Panc1 (cell line): Measurements from ENCODE around the gene NDUFB2. TPM values are rescaled to one million over a fixed set of nuclear protein-coding genes. Genes with fewer than 3 reads are reported as not detected.

Experiments
- ATAC-seq: fragments of 200-7000 bp; cut with Tn5 transposase; 2 replicates; pipeline ENCODE4 v1.9.1; 2020; ENCODE audit warnings: mild to moderate bottlenecking, moderate library complexity
- BruUV-seq: library from RNA; stranded (reverse); fragments of 400-500 nt; replicated peaks from 2 replicates; lab custom pipeline; 2021; lab: Mats Ljungman, UMichigan
- CTCF ChIA-PET: fragments of 300-600 bp; sonication (Branson Sonifier 250); formaldehyde crosslinking; loops from one replicate; lab custom pipeline; 2022; ENCODE audit warnings: antibody characterized with exemption; lab: Charles Lee
- POLR2A ChIA-PET: fragments of 300-600 bp; sonication (Branson Sonifier 250); formaldehyde crosslinking; loops from one replicate; lab custom pipeline; 2022; ENCODE audit warnings: antibody characterized with exemption; lab: Charles Lee
- DNase-seq: peaks from one replicate; pipeline ENCODE4 v3.0.0-alpha.2; 2010; ENCODE audit warnings: low read depth, low spot score
- H3K27ac ChIP-seq: 2 replicates; pipeline ENCODE4 v1.5.1; 2011; ENCODE audit warnings: mild to moderate bottlenecking, low read length, inconsistent platforms
- H3K27me3 ChIP-seq: fragments of 200-500 bp; sonication (Bioruptor generic); 2 replicates; pipeline ENCODE4 v1.6.0; 2014; ENCODE audit warnings: low read length, inconsistent platforms; ENCODE audit not compliant: control insufficient read depth, insufficient read depth
- H3K36me3 ChIP-seq: fragments of 200-500 bp; sonication (Bioruptor generic); 2 replicates; pipeline ENCODE4 v1.5.1; 2014; ENCODE audit warnings: inconsistent platforms, mild to moderate bottlenecking, low read length, moderate library complexity; ENCODE audit not compliant: control insufficient read depth, insufficient read depth
- H3K4me1 ChIP-seq: 2 replicates; pipeline ENCODE4 v1.5.1; 2011; ENCODE audit warnings: inconsistent platforms, mild to moderate bottlenecking, low read length, moderate library complexity; ENCODE audit not compliant: control insufficient read depth, insufficient read depth
- H3K4me3 ChIP-seq, 2 experiments: 2 replicates each; pipeline ENCODE4 v1.5.1; 2011 to 2012; ENCODE audit warnings: low read depth in 2 of 2, low read length in 2 of 2, mild to moderate bottlenecking in 2 of 2, inconsistent platforms in 1 of 2, moderate library complexity in 1 of 2
- H3K9me3 ChIP-seq: fragments of 200-500 bp; sonication (Bioruptor generic); 2 replicates; pipeline ENCODE4 v1.5.1; 2014; ENCODE audit warnings: low read depth, mild to moderate bottlenecking, inconsistent platforms, low read length, moderate library complexity; ENCODE audit not compliant: control insufficient read depth, insufficient read depth
- POLR2AphosphoS5 ChIP-seq: IDR thresholded peaks from 2 replicates; pipeline ENCODE4 v1.6.1; 2012; ENCODE audit warnings: mild to moderate bottlenecking, low read depth, low read length, moderate library complexity
- SIN3A ChIP-seq: IDR thresholded peaks from 2 replicates; pipeline ENCODE4 v1.6.1; 2012; ENCODE audit warnings: low read depth, mild to moderate bottlenecking, low read length, moderate library complexity, borderline replicate concordance; ENCODE audit not compliant: insufficient read depth
- TCF7L2 ChIP-seq: IDR thresholded peaks from 2 replicates; pipeline ENCODE4 v1.6.1; 2011; ENCODE audit warnings: mild to moderate bottlenecking, low read depth, low read length, inconsistent platforms
- in situ Hi-C: cut with HindIII; loops from 2 replicates; pipeline ENCODE4 v1.10.0; 2016; ENCODE audit warnings: low sequenced_read_pairs, low pct_unique_long_range_greater_than_20kb
- intact Hi-C: fragments of 100-400 bp; cut with micrococcal nuclease; formaldehyde crosslinking; loops from one replicate; pipeline ENCODE4 v1.10.0; 2022; ENCODE audit not compliant: unreplicated experiment
- total RNA-seq: library from RNA; stranded (reverse); gene quantifications from one replicate; pipeline ENCODE4 v1.2.1, GENCODE V29; 2021; ENCODE audit not compliant: unreplicated experiment
- TF ChIP-seq, protein P1 (sequence below): fragments of 450-650 bp; IDR thresholded peaks from 2 replicates; pipeline ENCODE4 v1.5.1; 2017; ENCODE audit warnings: mild to moderate bottlenecking
- TF ChIP-seq, protein P2 (sequence below), 2 experiments: IDR thresholded peaks; 2 replicates each; pipeline ENCODE4 v1.6.1; 2011 to 2012; ENCODE audit warnings: low read depth in 2 of 2, control low read depth in 1 of 2, low read length in 1 of 2, mild to moderate bottlenecking in 1 of 2, moderate library complexity in 1 of 2; ENCODE audit not compliant: insufficient read depth in 1 of 2

Gene NDUFB2
- total RNA-seq, 1 experiment from 2014 or later = 246 TPM

DNA sequence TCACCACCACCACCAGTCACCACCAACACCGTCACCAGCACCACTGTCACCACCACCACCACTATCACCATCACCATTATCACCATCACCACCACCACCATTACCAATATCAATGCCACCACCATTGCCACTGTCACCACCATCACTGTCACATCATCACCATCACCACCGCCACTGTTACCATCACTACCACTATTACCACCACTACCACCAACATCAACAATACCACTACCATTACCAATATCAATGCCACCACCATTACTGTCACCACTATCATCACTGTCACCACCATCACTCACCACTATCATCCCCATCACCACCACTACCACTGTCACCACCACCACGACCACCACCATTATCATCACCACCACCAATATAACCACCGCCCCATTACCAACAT, 41.8 kb upstream of the NDUFB2 start:
- Histone ChIP-seq H3K4me3 (no peak overlapping the region), H3K27me3 (no peaks in the 10 kb centered on the region; the same call in 1 of the 2 replicates), H3K27ac (no peak overlapping the region), H3K36me3 (no peaks in the 10 kb centered on the region), H3K4me1 (no peaks in the 10 kb centered on the region), H3K9me3 (no peaks in the 10 kb centered on the region)
- intact Hi-C loops (no loop called here), in situ Hi-C loops (no loop called here)
- DNase-seq (no peak), ATAC-seq (no peak)
- BruUV-seq = no TSS peak
- TF ChIP-seq, protein P1, sequence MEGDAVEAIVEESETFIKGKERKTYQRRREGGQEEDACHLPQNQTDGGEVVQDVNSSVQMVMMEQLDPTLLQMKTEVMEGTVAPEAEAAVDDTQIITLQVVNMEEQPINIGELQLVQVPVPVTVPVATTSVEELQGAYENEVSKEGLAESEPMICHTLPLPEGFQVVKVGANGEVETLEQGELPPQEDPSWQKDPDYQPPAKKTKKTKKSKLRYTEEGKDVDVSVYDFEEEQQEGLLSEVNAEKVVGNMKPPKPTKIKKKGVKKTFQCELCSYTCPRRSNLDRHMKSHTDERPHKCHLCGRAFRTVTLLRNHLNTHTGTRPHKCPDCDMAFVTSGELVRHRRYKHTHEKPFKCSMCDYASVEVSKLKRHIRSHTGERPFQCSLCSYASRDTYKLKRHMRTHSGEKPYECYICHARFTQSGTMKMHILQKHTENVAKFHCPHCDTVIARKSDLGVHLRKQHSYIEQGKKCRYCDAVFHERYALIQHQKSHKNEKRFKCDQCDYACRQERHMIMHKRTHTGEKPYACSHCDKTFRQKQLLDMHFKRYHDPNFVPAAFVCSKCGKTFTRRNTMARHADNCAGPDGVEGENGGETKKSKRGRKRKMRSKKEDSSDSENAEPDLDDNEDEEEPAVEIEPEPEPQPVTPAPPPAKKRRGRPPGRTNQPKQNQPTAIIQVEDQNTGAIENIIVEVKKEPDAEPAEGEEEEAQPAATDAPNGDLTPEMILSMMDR = no peak
- TF ChIP-seq SIN3A (no peak), TCF7L2 (no peak), POLR2AphosphoS5 (no peak)
- TF ChIP-seq, protein P2, sequence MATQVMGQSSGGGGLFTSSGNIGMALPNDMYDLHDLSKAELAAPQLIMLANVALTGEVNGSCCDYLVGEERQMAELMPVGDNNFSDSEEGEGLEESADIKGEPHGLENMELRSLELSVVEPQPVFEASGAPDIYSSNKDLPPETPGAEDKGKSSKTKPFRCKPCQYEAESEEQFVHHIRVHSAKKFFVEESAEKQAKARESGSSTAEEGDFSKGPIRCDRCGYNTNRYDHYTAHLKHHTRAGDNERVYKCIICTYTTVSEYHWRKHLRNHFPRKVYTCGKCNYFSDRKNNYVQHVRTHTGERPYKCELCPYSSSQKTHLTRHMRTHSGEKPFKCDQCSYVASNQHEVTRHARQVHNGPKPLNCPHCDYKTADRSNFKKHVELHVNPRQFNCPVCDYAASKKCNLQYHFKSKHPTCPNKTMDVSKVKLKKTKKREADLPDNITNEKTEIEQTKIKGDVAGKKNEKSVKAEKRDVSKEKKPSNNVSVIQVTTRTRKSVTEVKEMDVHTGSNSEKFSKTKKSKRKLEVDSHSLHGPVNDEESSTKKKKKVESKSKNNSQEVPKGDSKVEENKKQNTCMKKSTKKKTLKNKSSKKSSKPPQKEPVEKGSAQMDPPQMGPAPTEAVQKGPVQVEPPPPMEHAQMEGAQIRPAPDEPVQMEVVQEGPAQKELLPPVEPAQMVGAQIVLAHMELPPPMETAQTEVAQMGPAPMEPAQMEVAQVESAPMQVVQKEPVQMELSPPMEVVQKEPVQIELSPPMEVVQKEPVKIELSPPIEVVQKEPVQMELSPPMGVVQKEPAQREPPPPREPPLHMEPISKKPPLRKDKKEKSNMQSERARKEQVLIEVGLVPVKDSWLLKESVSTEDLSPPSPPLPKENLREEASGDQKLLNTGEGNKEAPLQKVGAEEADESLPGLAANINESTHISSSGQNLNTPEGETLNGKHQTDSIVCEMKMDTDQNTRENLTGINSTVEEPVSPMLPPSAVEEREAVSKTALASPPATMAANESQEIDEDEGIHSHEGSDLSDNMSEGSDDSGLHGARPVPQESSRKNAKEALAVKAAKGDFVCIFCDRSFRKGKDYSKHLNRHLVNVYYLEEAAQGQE (IDR thresholded peaks at IDR 0.05; ENCODE audit: insufficient read depth in 1 of 2, low read depth in 2 of 2, low read length in 1 of 2) = no peak
- CTCF ChIA-PET = no interaction called here
- POLR2A ChIA-PET = no interaction called here

DNA sequence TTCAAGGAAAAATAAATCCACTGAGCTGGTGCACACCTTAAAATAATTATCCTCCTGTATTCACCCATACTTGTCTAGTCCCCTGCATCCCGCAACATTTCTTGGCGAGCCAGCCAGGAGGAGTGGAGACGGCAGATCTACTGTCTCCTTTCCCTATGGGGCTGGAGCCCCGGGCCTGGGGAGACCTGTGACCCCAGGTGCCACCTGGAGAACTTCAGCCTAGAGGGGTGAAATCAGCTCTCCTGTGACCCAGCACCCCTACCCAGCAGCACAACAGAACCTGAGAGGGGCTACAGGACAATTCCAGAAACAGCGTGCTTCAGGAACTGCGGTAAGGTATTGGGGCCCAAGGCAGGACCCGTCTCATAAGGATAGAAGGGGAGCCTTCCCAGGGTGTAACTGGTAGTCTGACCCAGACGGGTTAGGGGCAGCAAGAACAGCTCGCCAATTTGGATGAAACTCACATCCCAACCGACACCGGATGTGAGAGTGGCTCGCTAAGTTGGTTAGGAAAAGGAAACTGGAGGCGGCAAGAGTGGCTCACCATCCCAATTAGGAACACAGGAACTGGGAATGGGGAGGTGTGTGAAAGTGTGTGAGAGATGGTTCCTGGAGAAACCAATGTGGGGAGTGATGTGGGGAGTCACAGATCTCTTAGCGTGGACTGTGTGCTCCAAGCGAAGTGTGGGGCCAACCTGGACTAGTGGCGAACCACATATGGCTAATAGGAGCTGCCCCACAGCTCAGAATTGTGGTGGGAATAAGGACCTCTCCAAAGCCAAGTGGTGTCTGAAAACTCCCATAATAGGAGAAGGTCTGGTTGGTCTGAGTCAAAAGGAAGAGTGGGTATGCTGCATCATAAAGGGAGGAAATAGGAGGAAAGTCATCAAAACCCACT, 40.7 kb upstream of the NDUFB2 start:
- Histone ChIP-seq H3K27ac (no peak overlapping the region), H3K4me3 (no peak overlapping the region)
- CTCF ChIA-PET = no interaction called here

More for the DNA sequence above, 40.7 kb upstream of the NDUFB2 start:
- TF ChIP-seq, protein P1 = no peak
- TF ChIP-seq POLR2AphosphoS5 = no peak
- no peak for TF ChIP-seq SIN3A
- TF ChIP-seq TCF7L2 = no peak
- TF ChIP-seq, protein P2 (IDR thresholded peaks at IDR 0.05; ENCODE audit: insufficient read depth in 1 of 2, low read depth in 2 of 2, low read length in 1 of 2) = no peak
- intact Hi-C loops = no loop called here
- in situ Hi-C loops = no loop called here
- no TSS peak for BruUV-seq
- Histone ChIP-seq H3K36me3 (no peaks in the 10 kb centered on the region), H3K27me3 (no peaks in the 10 kb centered on the region; the same call in 1 of the 2 replicates), H3K9me3 (no peaks in the 10 kb centered on the region), H3K4me1 (no peaks in the 10 kb centered on the region)
- no peak for DNase-seq
- no peak for ATAC-seq
- POLR2A ChIA-PET = no interaction called here
